Type B pancreatic cell (in vitro differentiated cells): ENCODE results near the gene ZNF474. TPM values are rescaled to one million over a fixed set of nuclear protein-coding genes. Genes with fewer than 3 reads are reported as not detected.

Experiments
- DNase-seq: peaks from one replicate; pipeline ENCODE4 v3.0.0; 2021; ENCODE audit warnings: mixed read lengths; ENCODE audit not compliant: unreplicated experiment; ENCODE audit errors: extremely low spot score
- H3K27ac Mint-ChIP-seq: 2 replicates; pipeline ENCODE4 v1.8.0; 2021; ENCODE audit warnings: mild to moderate bottlenecking, mixed read lengths
- H3K27me3 Mint-ChIP-seq: 2 replicates; pipeline ENCODE4 v1.8.0; 2021; ENCODE audit warnings: mixed read lengths
- H3K36me3 Mint-ChIP-seq: 2 replicates; pipeline ENCODE4 v1.8.0; 2021; ENCODE audit warnings: mixed read lengths
- H3K4me1 Mint-ChIP-seq: one replicate; pipeline ENCODE4 v1.8.0; 2021; ENCODE audit warnings: mixed read lengths; ENCODE audit not compliant: unreplicated experiment
- H3K4me3 Mint-ChIP-seq: 2 replicates; pipeline ENCODE4 v1.8.0; 2021; ENCODE audit warnings: mild to moderate bottlenecking, mixed read lengths
- H3K9me3 Mint-ChIP-seq: 2 replicates; pipeline ENCODE4 v1.8.0; 2021; ENCODE audit warnings: mixed read lengths
- CTCF ChIP-seq: fragments of 200-600 bp; sonication (generic); conservative IDR thresholded peaks from 2 replicates; pipeline ENCODE4 v1.5.0; 2021; ENCODE audit warnings: antibody characterized with exemption, mild to moderate bottlenecking
- total RNA-seq: library from RNA; stranded (reverse); gene quantifications from 2 replicates; pipeline ENCODE4 v1.2.1, GENCODE V29; 2021; ENCODE audit warnings: low replicate concordance

Gene ZNF474
- total RNA-seq, 1 donor from 2014 or later: 1.9 TPM

- no peak overlapping the region for H3K27ac Mint-ChIP-seq
- H3K4me1 Mint-ChIP-seq: no peaks in the 10 kb centered on the region
- no peak for DNase-seq
- no peaks in the 10 kb centered on the region for H3K27me3 Mint-ChIP-seq
- TF ChIP-seq CTCF: no peak
- no peak overlapping the region for H3K4me3 Mint-ChIP-seq
- H3K36me3 Mint-ChIP-seq: no peaks in the 10 kb centered on the region
- H3K9me3 Mint-ChIP-seq: no peaks in the 10 kb centered on the region
Measured at GRCh38 chr5:122142480-122143164, 13.3 kb downstream of the ZNF474 start.

- Mint-ChIP-seq H3K36me3 (no peaks in the 10 kb centered on the region), H3K4me3 (no peak overlapping the region), H3K27ac (no peak overlapping the region), H3K4me1 (peaks cover 3% of the 10 kb centered on the region), H3K27me3 (no peaks in the 10 kb centered on the region), H3K9me3 (no peaks in the 10 kb centered on the region)
- TF ChIP-seq CTCF: no peak
- no peak for DNase-seq
Measured at GRCh38 chr5:122144236-122144635, 14.9 kb downstream of the ZNF474 start.

- no peak overlapping the region for H3K4me3 Mint-ChIP-seq
- TF ChIP-seq CTCF: no peak
- no peak for DNase-seq
- no peaks in the 10 kb centered on the region for H3K36me3 Mint-ChIP-seq
- H3K27ac Mint-ChIP-seq: no peak overlapping the region
- no peaks in the 10 kb centered on the region for H3K27me3 Mint-ChIP-seq
- no peaks in the 10 kb centered on the region for H3K9me3 Mint-ChIP-seq
- H3K4me1 Mint-ChIP-seq: peaks cover 13% of the 10 kb centered on the region
Measured at GRCh38 chr5:122145906-122146305, 16.6 kb downstream of the ZNF474 start.

GRCh38 chr5:122149321-122150090 lies 20.2 kb downstream of the ZNF474 start:
- H3K27ac Mint-ChIP-seq: no peak overlapping the region
- no peaks in the 10 kb centered on the region for H3K36me3 Mint-ChIP-seq
- H3K4me3 Mint-ChIP-seq: no peak overlapping the region
- H3K9me3 Mint-ChIP-seq: no peaks in the 10 kb centered on the region
- DNase-seq: no peak
- peaks cover 13% of the 10 kb centered on the region for H3K4me1 Mint-ChIP-seq
- no peaks in the 10 kb centered on the region for H3K27me3 Mint-ChIP-seq
- no peak for TF ChIP-seq CTCF

- DNase-seq: no peak
- no peaks in the 10 kb centered on the region for H3K27me3 Mint-ChIP-seq
- H3K4me1 Mint-ChIP-seq: peaks cover 13% of the 10 kb centered on the region
- no peaks in the 10 kb centered on the region for H3K9me3 Mint-ChIP-seq
- H3K36me3 Mint-ChIP-seq: no peaks in the 10 kb centered on the region
- H3K4me3 Mint-ChIP-seq: no peak overlapping the region
- TF ChIP-seq CTCF: no peak
- no peak overlapping the region for H3K27ac Mint-ChIP-seq
Measured at GRCh38 chr5:122150215-122150614, 20.9 kb downstream of the ZNF474 start.
